GM23338 (cell line): ENCODE measurements around the gene XPO6. TPM values are rescaled to one million over a fixed set of nuclear protein-coding genes. Genes with fewer than 3 reads are reported as not detected.

Experiments used
- ATAC-seq: fragments of 200-7000 bp; cut with Tn5 transposase; 3 replicates; pipeline ENCODE4 v1.9.1; 2020
- DNase-seq: peaks from one replicate; pipeline ENCODE4 v3.0.0-alpha.2; 2015; ENCODE audit warnings: low spot score
- H2AFZ ChIP-seq: fragments of 200-600 bp; sonication (generic); 2 replicates; pipeline ENCODE4 v1.8.0; 2016; ENCODE audit warnings: antibody characterized with exemption, mild to moderate bottlenecking, moderate library complexity
- H3F3A ChIP-seq: fragments of 200-600 bp; sonication (generic); replicated peaks from 2 replicates; pipeline ENCODE4 v1.8.0; 2017; ENCODE audit warnings: antibody characterized with exemption, mixed run types, low read depth
- H3K27ac ChIP-seq: fragments of 200-600 bp; sonication (generic); 2 replicates; pipeline ENCODE4 v1.6.1; 2016; ENCODE audit warnings: low read depth
- H3K27me3 ChIP-seq: fragments of 200-600 bp; sonication (generic); 2 replicates; pipeline ENCODE4 v1.8.0; 2016; ENCODE audit warnings: mild to moderate bottlenecking, mixed run types, moderate library complexity; ENCODE audit not compliant: insufficient read depth
- H3K36me3 ChIP-seq: fragments of 200-600 bp; sonication (generic); 2 replicates; pipeline ENCODE4 v1.8.0; 2016; ENCODE audit warnings: mild to moderate bottlenecking; ENCODE audit not compliant: insufficient read depth
- H3K4me1 ChIP-seq: fragments of 200-600 bp; sonication (generic); 2 replicates; pipeline ENCODE4 v1.8.0; 2016; ENCODE audit warnings: mild to moderate bottlenecking, moderate library complexity; ENCODE audit not compliant: insufficient read depth
- H3K4me2 ChIP-seq: fragments of 200-600 bp; sonication (generic); 2 replicates; pipeline ENCODE4 v1.7.1; 2017; ENCODE audit warnings: mixed run types
- H3K4me3 ChIP-seq: fragments of 200-600 bp; sonication (generic); 2 replicates; pipeline ENCODE4 v1.6.1; 2016; ENCODE audit warnings: mixed run types
- H3K79me2 ChIP-seq: fragments of 200-600 bp; sonication (generic); replicated peaks from 2 replicates; pipeline ENCODE4 v1.8.0; 2017; ENCODE audit warnings: mild to moderate bottlenecking; ENCODE audit not compliant: insufficient read depth
- H3K9me2 ChIP-seq: fragments of 200-600 bp; sonication (generic); 2 replicates; pipeline ENCODE4 v1.8.0; 2017; ENCODE audit not compliant: insufficient read depth
- H4K20me1 ChIP-seq: fragments of 200-600 bp; sonication (generic); replicated peaks from 2 replicates; pipeline ENCODE4 v1.8.0; 2017; ENCODE audit warnings: mild to moderate bottlenecking; ENCODE audit not compliant: insufficient read depth
- H3K27ac Mint-ChIP-seq: 2 replicates; pipeline ENCODE4 v1.8.0; 2020; ENCODE audit warnings: inconsistent platforms, mild to moderate bottlenecking, moderate library complexity, mixed read lengths
- H3K27me3 Mint-ChIP-seq: 3 replicates; pipeline ENCODE4 v1.8.0; 2022; ENCODE audit warnings: low read depth, mild to moderate bottlenecking, moderate library complexity, mixed read lengths, inconsistent platforms; ENCODE audit not compliant: insufficient read depth, poor library complexity
- H3K36me3 Mint-ChIP-seq: 3 replicates; pipeline ENCODE4 v1.8.0; 2021; ENCODE audit warnings: low read depth, mild to moderate bottlenecking, inconsistent platforms, moderate library complexity, mixed read lengths
- H3K4me1 Mint-ChIP-seq: 3 replicates; pipeline ENCODE4 v1.8.0; 2020; ENCODE audit warnings: mild to moderate bottlenecking, inconsistent platforms, mixed read lengths
- H3K4me3 Mint-ChIP-seq: 3 replicates; pipeline ENCODE4 v1.8.0; 2021; ENCODE audit warnings: moderate library complexity, mild to moderate bottlenecking, inconsistent platforms, mixed read lengths
- H3K9me3 Mint-ChIP-seq: 3 replicates; pipeline ENCODE4 v1.8.0; 2020; ENCODE audit warnings: moderate library complexity, mild to moderate bottlenecking, inconsistent platforms, mixed read lengths
- EZH2 ChIP-seq: fragments of 200-600 bp; sonication (generic); IDR thresholded peaks from one replicate; pipeline ENCODE4 v1.8.0; 2017; ENCODE audit warnings: antibody characterized with exemption, mild to moderate bottlenecking, low read depth; ENCODE audit not compliant: unreplicated experiment
- JUNB ChIP-seq: IDR thresholded peaks from one replicate; pipeline ENCODE4 v1.6.1; 2016; ENCODE audit warnings: antibody characterized with exemption; ENCODE audit not compliant: unreplicated experiment
- NANOG ChIP-seq: IDR thresholded peaks from 2 replicates; pipeline ENCODE4 v1.6.1; 2016; ENCODE audit warnings: antibody characterized with exemption, borderline replicate concordance
- POLR2AphosphoS5 ChIP-seq: IDR thresholded peaks from 2 replicates; pipeline ENCODE4 v1.6.1; 2016; ENCODE audit warnings: antibody characterized with exemption, low read depth
- ZNF114 ChIP-seq: fragments of 250-450 bp; sonication (Bioruptor Pico); IDR thresholded peaks from 2 replicates; pipeline ENCODE4 v1.5.0; 2020; ENCODE audit warnings: mild to moderate bottlenecking, moderate library complexity
- ZNF331 ChIP-seq: fragments of 250-450 bp; sonication (Bioruptor Pico); IDR thresholded peaks from 2 replicates; pipeline ENCODE4 v1.5.0; 2020; ENCODE audit warnings: low read depth, mild to moderate bottlenecking, moderate library complexity
- polyA plus RNA-seq: library from polyadenylated mRNA; unstranded; fragments of >200 nt; fragmentation: Nextera tagmentation; extraction: Ambion mirVana; gene quantifications from 2 replicates; pipeline ENCODE4 v1.2.1, GENCODE V29; 2016
- total RNA-seq: library from RNA; depleted of rRNA; stranded (reverse); fragments of >200 nt; shearing (Covaris generic); gene quantifications from 2 replicates; pipeline ENCODE4 v1.2.3, GENCODE V29; 2014
- TF ChIP-seq, protein P1 (sequence below), 2 experiments: fragments of 200-600 bp in 1 of 2; sonication (generic) in 1 of 2; conservative IDR thresholded peaks; 2 replicates each; pipeline versions ENCODE4 v1.5.1 to v1.6.1; 2016 to 2017; ENCODE audit warnings: antibody characterized with exemption in 2 of 2, low read depth in 2 of 2, mild to moderate bottlenecking in 2 of 2, moderate library complexity in 1 of 2
- TF ChIP-seq, protein P2 (sequence below): fragments of 250-450 bp; sonication (Bioruptor Pico); IDR thresholded peaks from 2 replicates; pipeline ENCODE4 v1.5.0; 2020; ENCODE audit warnings: mild to moderate bottlenecking, moderate library complexity

XPO6 gene
- total and polyA plus RNA-seq, 2 experiments from 2014 or later, result 83.9 to 178 TPM

DNA sequence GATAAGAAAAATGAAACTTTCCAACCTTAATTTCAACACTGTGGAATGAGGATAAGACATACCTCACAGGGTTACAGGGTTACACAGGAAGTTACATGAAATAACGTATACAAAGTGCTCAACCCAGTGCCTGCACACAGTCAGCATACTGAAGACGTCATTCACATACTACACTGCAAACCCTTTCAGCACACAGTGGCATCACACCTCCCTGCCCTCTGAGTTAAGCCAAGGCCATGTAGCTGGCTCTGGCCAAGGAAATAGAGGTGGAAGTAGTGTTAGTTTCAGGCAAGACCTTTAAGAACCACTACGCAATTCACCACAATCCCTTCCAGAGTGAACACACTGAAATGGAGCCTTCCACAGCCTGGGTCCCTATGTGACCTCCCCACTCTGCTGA, 101.7 kb downstream of the XPO6 start:
- Histone ChIP-seq H2AFZ (no peak overlapping the region), H3K4me3 (no peak overlapping the region), H3K9me2 (no peaks in the 10 kb centered on the region), H3K4me1 (no peaks in the 10 kb centered on the region), H3K27ac (no peak overlapping the region), H3K4me2 (no peak overlapping the region), H4K20me1 (peaks cover 10% of the 10 kb centered on the region), H3K79me2 (peaks cover 9% of the 10 kb centered on the region), H3K27me3 (no peaks in the 10 kb centered on the region), H3K36me3 (peaks cover 27% of the 10 kb centered on the region), H3F3A (no peaks in the 10 kb centered on the region)
- Mint-ChIP-seq H3K9me3 (no peaks in the 10 kb centered on the region), H3K27ac (no peak overlapping the region), H3K4me1 (no peaks in the 10 kb centered on the region), H3K36me3 (peaks cover 66% of the 10 kb centered on the region), H3K27me3 (peaks cover 3% of the 10 kb centered on the region), H3K4me3 (no peak overlapping the region)
- DNase-seq (no peak), ATAC-seq (no peak)
- TF ChIP-seq, protein P1, sequence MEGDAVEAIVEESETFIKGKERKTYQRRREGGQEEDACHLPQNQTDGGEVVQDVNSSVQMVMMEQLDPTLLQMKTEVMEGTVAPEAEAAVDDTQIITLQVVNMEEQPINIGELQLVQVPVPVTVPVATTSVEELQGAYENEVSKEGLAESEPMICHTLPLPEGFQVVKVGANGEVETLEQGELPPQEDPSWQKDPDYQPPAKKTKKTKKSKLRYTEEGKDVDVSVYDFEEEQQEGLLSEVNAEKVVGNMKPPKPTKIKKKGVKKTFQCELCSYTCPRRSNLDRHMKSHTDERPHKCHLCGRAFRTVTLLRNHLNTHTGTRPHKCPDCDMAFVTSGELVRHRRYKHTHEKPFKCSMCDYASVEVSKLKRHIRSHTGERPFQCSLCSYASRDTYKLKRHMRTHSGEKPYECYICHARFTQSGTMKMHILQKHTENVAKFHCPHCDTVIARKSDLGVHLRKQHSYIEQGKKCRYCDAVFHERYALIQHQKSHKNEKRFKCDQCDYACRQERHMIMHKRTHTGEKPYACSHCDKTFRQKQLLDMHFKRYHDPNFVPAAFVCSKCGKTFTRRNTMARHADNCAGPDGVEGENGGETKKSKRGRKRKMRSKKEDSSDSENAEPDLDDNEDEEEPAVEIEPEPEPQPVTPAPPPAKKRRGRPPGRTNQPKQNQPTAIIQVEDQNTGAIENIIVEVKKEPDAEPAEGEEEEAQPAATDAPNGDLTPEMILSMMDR (conservative IDR thresholded peaks at IDR 0.05; ENCODE audit: low read depth in 2 of 2), result no peak
- TF ChIP-seq EZH2, result no peak
- TF ChIP-seq POLR2AphosphoS5, result no peak

- Histone ChIP-seq H4K20me1 (peaks cover 11% of the 10 kb centered on the region), H3K79me2 (peaks cover 9% of the 10 kb centered on the region), H2AFZ (no peak overlapping the region), H3K27me3 (no peaks in the 10 kb centered on the region), H3K27ac (no peak overlapping the region), H3K9me2 (no peaks in the 10 kb centered on the region), H3K4me1 (no peaks in the 10 kb centered on the region), H3K36me3 (peaks cover 27% of the 10 kb centered on the region), H3F3A (no peaks in the 10 kb centered on the region), H3K4me2 (no peak overlapping the region), H3K4me3 (no peak overlapping the region)
- H3K4me1 Mint-ChIP-seq, result no peaks in the 10 kb centered on the region
- H3K4me3 Mint-ChIP-seq, result no peak overlapping the region
- DNase-seq (no peak), ATAC-seq (no peak)
- no peaks in the 10 kb centered on the region for H3K9me3 Mint-ChIP-seq
- H3K27ac Mint-ChIP-seq, result no peak overlapping the region; the same call in 1 of the 2 replicates
- H3K27me3 Mint-ChIP-seq, result peaks cover 3% of the 10 kb centered on the region
- peaks cover 73% of the 10 kb centered on the region for H3K36me3 Mint-ChIP-seq
- TF ChIP-seq ZNF114 (CRISPR knock-in tag), result no peak
- no peak for TF ChIP-seq POLR2AphosphoS5
- TF ChIP-seq, protein P2, sequence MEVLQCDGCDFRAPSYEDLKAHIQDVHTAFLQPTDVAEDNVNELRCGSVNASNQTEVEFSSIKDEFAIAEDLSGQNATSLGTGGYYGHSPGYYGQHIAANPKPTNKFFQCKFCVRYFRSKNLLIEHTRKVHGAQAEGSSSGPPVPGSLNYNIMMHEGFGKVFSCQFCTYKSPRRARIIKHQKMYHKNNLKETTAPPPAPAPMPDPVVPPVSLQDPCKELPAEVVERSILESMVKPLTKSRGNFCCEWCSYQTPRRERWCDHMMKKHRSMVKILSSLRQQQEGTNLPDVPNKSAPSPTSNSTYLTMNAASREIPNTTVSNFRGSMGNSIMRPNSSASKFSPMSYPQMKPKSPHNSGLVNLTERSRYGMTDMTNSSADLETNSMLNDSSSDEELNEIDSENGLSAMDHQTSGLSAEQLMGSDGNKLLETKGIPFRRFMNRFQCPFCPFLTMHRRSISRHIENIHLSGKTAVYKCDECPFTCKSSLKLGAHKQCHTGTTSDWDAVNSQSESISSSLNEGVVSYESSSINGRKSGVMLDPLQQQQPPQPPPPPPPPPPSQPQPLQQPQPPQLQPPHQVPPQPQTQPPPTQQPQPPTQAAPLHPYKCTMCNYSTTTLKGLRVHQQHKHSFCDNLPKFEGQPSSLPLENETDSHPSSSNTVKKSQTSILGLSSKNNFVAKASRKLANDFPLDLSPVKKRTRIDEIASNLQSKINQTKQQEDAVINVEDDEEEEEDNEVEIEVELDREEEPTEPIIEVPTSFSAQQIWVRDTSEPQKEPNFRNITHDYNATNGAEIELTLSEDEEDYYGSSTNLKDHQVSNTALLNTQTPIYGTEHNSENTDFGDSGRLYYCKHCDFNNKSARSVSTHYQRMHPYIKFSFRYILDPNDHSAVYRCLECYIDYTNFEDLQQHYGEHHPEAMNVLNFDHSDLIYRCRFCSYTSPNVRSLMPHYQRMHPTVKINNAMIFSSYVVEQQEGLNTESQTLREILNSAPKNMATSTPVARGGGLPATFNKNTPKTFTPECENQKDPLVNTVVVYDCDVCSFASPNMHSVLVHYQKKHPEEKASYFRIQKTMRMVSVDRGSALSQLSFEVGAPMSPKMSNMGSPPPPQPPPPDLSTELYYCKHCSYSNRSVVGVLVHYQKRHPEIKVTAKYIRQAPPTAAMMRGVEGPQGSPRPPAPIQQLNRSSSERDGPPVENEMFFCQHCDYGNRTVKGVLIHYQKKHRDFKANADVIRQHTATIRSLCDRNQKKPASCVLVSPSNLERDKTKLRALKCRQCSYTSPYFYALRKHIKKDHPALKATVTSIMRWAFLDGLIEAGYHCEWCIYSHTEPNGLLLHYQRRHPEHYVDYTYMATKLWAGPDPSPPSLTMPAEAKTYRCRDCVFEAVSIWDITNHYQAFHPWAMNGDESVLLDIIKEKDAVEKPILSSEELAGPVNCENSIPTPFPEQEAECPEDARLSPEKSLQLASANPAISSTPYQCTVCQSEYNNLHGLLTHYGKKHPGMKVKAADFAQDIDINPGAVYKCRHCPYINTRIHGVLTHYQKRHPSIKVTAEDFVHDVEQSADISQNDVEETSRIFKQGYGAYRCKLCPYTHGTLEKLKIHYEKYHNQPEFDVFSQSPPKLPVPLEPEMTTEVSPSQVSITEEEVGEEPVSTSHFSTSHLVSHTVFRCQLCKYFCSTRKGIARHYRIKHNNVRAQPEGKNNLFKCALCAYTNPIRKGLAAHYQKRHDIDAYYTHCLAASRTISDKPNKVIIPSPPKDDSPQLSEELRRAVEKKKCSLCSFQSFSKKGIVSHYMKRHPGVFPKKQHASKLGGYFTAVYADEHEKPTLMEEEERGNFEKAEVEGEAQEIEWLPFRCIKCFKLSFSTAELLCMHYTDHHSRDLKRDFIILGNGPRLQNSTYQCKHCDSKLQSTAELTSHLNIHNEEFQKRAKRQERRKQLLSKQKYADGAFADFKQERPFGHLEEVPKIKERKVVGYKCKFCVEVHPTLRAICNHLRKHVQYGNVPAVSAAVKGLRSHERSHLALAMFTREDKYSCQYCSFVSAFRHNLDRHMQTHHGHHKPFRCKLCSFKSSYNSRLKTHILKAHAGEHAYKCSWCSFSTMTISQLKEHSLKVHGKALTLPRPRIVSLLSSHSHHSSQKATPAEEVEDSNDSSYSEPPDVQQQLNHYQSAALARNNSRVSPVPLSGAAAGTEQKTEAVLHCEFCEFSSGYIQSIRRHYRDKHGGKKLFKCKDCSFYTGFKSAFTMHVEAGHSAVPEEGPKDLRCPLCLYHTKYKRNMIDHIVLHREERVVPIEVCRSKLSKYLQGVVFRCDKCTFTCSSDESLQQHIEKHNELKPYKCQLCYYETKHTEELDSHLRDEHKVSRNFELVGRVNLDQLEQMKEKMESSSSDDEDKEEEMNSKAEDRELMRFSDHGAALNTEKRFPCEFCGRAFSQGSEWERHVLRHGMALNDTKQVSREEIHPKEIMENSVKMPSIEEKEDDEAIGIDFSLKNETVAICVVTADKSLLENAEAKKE (CRISPR knock-in tag), result no peak
- no peak for TF ChIP-seq ZNF331 (CRISPR knock-in tag)
- TF ChIP-seq JUNB, result no peak
- TF ChIP-seq, protein P1 (conservative IDR thresholded peaks at IDR 0.05; ENCODE audit: low read depth in 2 of 2), result no peak
- no peak for TF ChIP-seq NANOG
- TF ChIP-seq EZH2, result no peak
These were observed 103.0 kb downstream of the XPO6 start for GRCh38 chr16:28108590-28109247.
